Thoracic aorta (tissue), 2 donors: Measurements from ENCODE around the gene OR51B4. TPM values are rescaled to one million over a fixed set of nuclear protein-coding genes. Genes with fewer than 3 reads are reported as not detected.
"Not testable (repeated sequence)": the region's sequence is repeated elsewhere in the genome, so short reads cannot be mapped to it uniquely, and the experiment has no call there.

ENCODE experiments used
- ATAC-seq: fragments of 150-250 bp; one replicate; pipeline ENCODE4 v1.8.0; 2017; ENCODE audit warnings: low read depth; ENCODE audit not compliant: insufficient number of reproducible peaks, low FRiP score
- DNase-seq: peaks from one replicate; pipeline ENCODE4 v3.0.0-alpha.2; 2020; ENCODE audit warnings: low spot score
- H3K27ac ChIP-seq, 2 donors: fragments of 200-600 bp; sonication (generic); 1 replicate in 1 of 2; 2 replicates in 1 of 2; pipeline ENCODE4 v1.5.1; 2016; ENCODE audit warnings: mild to moderate bottlenecking in 2 of 2, moderate library complexity in 2 of 2
- H3K27me3 ChIP-seq: fragments of 200-600 bp; sonication (generic); replicated peaks from 2 replicates; pipeline ENCODE4 v1.6.0; 2016; ENCODE audit warnings: mild to moderate bottlenecking; ENCODE audit not compliant: insufficient read depth
- H3K36me3 ChIP-seq: fragments of 200-600 bp; sonication (generic); one replicate; pipeline ENCODE4 v1.5.1; 2016
- H3K4me1 ChIP-seq, 2 donors: fragments of 200-600 bp; sonication (generic); 1 replicate in 1 of 2; 2 replicates in 1 of 2; pipeline versions ENCODE4 v1.5.1 to v1.6.0; 2016; ENCODE audit warnings: low read depth in 2 of 2, mild to moderate bottlenecking in 1 of 2; ENCODE audit not compliant: control insufficient read depth in 1 of 2
- H3K4me3 ChIP-seq: fragments of 200-600 bp; sonication (generic); 2 replicates; pipeline ENCODE4 v1.5.1; 2016; ENCODE audit warnings: mild to moderate bottlenecking
- H3K9me3 ChIP-seq: fragments of 200-600 bp; sonication (generic); 2 replicates; pipeline ENCODE4 v1.5.1; 2016
- CTCF ChIP-seq: fragments of 200-600 bp; sonication (generic); IDR thresholded peaks from one replicate; pipeline ENCODE4 v1.5.1; 2019; ENCODE audit warnings: antibody characterized with exemption
- total RNA-seq, 2 donors: library from RNA; depleted of rRNA; stranded (reverse); fragments of >200 nt; gene quantifications; one replicate each; pipeline versions ENCODE4 v1.1.0 to v1.2.3, GENCODE V29; 2016

The OR51B4 gene
- total RNA-seq, 2 donors from 2014 or later = not detected

- DNase-seq = no peak
- TF ChIP-seq CTCF = no peak
- no peaks in the 10 kb centered on the region for H3K9me3 ChIP-seq
- no peaks in the 10 kb centered on the region for H3K36me3 ChIP-seq
- no peaks in the 10 kb centered on the region for H3K4me1 ChIP-seq
- no peak within 1 kb of the TSS for H3K27ac ChIP-seq
- no peaks in the 10 kb centered on the region for H3K27me3 ChIP-seq
- ATAC-seq = no peak
- no peak within 1 kb of the TSS for H3K4me3 ChIP-seq
Measured at GRCh38 chr11:5343474-5344335, 42.0 kb upstream of the OR51B4 start, which contains the start of gene OR51B5. Gene OR51B5 (minus strand): TSS chr11:5343524. CDS start chr11:5343524, 0 bp downstream.

- no peak overlapping the region for H3K4me3 ChIP-seq
- H3K36me3 ChIP-seq = no peaks in the 10 kb centered on the region
- H3K27me3 ChIP-seq = no peaks in the 10 kb centered on the region
- ATAC-seq (no peak), DNase-seq (no peak)
- H3K4me1 ChIP-seq = no peaks in the 10 kb centered on the region
- TF ChIP-seq CTCF = no peak
- H3K9me3 ChIP-seq = no peaks in the 10 kb centered on the region
- no peak overlapping the region for H3K27ac ChIP-seq
Measured at GRCh38 chr11:5339771-5340322, 38.1 kb upstream of the OR51B4 start.

GRCh38 chr11:5337253-5337652, 35.5 kb upstream of the OR51B4 start:
- not testable (repeated sequence) for H3K27me3 ChIP-seq, H3K4me1 ChIP-seq, H3K36me3 ChIP-seq, H3K9me3 ChIP-seq, ATAC-seq, H3K27ac ChIP-seq, DNase-seq, H3K4me3 ChIP-seq

GRCh38 chr11:5336331-5336730, 34.6 kb upstream of the OR51B4 start:
- ATAC-seq (no peak), DNase-seq (no peak)
- no peak overlapping the region for H3K27ac ChIP-seq
- no peak overlapping the region for H3K4me3 ChIP-seq
- TF ChIP-seq CTCF = no peak
- H3K4me1 ChIP-seq = no peaks in the 10 kb centered on the region
- H3K27me3 ChIP-seq = no peaks in the 10 kb centered on the region
- no peaks in the 10 kb centered on the region for H3K9me3 ChIP-seq
- no peaks in the 10 kb centered on the region for H3K36me3 ChIP-seq

GRCh38 chr11:5335170-5335569, 33.4 kb upstream of the OR51B4 start:
- no peak overlapping the region for H3K4me3 ChIP-seq
- H3K4me1 ChIP-seq = no peaks in the 10 kb centered on the region
- no peaks in the 10 kb centered on the region for H3K9me3 ChIP-seq
- no peak for TF ChIP-seq CTCF
- DNase-seq (no peak), ATAC-seq (no peak)
- no peaks in the 10 kb centered on the region for H3K36me3 ChIP-seq
- H3K27ac ChIP-seq = no peak overlapping the region
- no peaks in the 10 kb centered on the region for H3K27me3 ChIP-seq
